ENCODE data around the gene HID1. TPM values are rescaled to one million over a fixed set of nuclear protein-coding genes. Genes with fewer than 3 reads are reported as not detected.

Gene HID1
- total RNA-seq, 3 donors from 2014 or later (not counting 1 experiment from before 2014, with no cell fraction given), result 0.66 to 9.5 (median 2.8) TPM

- Histone ChIP-seq H3K9me3 (ENCODE audit: control insufficient read depth, insufficient read depth, low read length) (no peaks in the 10 kb centered on the region), H3K27ac (ENCODE audit: low read length) (no peak overlapping the region), H3K4me3 (ENCODE audit: low read length) (no peak overlapping the region), H3K36me3 (ENCODE audit: control insufficient read depth, insufficient read depth, low read length) (no peaks in the 10 kb centered on the region), H3K4me1 (ENCODE audit: control insufficient read depth, insufficient read depth, low read length) (peaks cover 8% of the 10 kb centered on the region), H3K27me3 (ENCODE audit: control insufficient read depth, insufficient read depth, low read length) (no peaks in the 10 kb centered on the region)
- Mint-ChIP-seq H3K27ac (no peak overlapping the region), H3K36me3 (no peaks in the 10 kb centered on the region), H3K27me3 (ENCODE audit: low read depth in 2 of 2) (peaks cover 6 to 7% of the 10 kb centered on the region in 2 donors), H3K4me1 (peaks cover 0 to 4% of the 10 kb centered on the region in 2 donors), H3K9me3 (no peaks in the 10 kb centered on the region), H3K4me3 (no peak overlapping the region)
- no peak for DNase-seq
- WGBS (ENCODE audit: insufficient coverage), result 82% methylated on average over 18 of the region's 18 CpGs
- TF ChIP-seq, protein P1, sequence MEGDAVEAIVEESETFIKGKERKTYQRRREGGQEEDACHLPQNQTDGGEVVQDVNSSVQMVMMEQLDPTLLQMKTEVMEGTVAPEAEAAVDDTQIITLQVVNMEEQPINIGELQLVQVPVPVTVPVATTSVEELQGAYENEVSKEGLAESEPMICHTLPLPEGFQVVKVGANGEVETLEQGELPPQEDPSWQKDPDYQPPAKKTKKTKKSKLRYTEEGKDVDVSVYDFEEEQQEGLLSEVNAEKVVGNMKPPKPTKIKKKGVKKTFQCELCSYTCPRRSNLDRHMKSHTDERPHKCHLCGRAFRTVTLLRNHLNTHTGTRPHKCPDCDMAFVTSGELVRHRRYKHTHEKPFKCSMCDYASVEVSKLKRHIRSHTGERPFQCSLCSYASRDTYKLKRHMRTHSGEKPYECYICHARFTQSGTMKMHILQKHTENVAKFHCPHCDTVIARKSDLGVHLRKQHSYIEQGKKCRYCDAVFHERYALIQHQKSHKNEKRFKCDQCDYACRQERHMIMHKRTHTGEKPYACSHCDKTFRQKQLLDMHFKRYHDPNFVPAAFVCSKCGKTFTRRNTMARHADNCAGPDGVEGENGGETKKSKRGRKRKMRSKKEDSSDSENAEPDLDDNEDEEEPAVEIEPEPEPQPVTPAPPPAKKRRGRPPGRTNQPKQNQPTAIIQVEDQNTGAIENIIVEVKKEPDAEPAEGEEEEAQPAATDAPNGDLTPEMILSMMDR (IDR thresholded peaks at IDR 0.05), result no peak
- no peak for ATAC-seq
- intact Hi-C loops (cut with micrococcal nuclease), result no loop called here
Observed at GRCh38 chr17:74962622-74963394, 9.8 kb downstream of the HID1 start.

- no peak overlapping the region for H3K27ac Mint-ChIP-seq
- 49% methylated on average over 23 of the region's 23 CpGs for WGBS (ENCODE audit: insufficient coverage)
- ATAC-seq (peak; percentile 75 to 80 (median 76)), DNase-seq (peak; percentile 76 to 92)
- TF ChIP-seq, protein P1 (IDR thresholded peaks at IDR 0.05), result peak; percentile 89
- no peaks in the 10 kb centered on the region for H3K36me3 Mint-ChIP-seq
- Histone ChIP-seq H3K36me3 (ENCODE audit: control insufficient read depth, insufficient read depth, low read length) (no peaks in the 10 kb centered on the region), H3K27me3 (ENCODE audit: control insufficient read depth, insufficient read depth, low read length) (no peaks in the 10 kb centered on the region), H3K4me3 (ENCODE audit: low read length) (no peak overlapping the region), H3K9me3 (ENCODE audit: control insufficient read depth, insufficient read depth, low read length) (no peaks in the 10 kb centered on the region), H3K4me1 (ENCODE audit: control insufficient read depth, insufficient read depth, low read length) (peaks cover 8% of the 10 kb centered on the region), H3K27ac (ENCODE audit: low read length) (no peak overlapping the region)
- H3K9me3 Mint-ChIP-seq, result no peaks in the 10 kb centered on the region
- peaks cover 0 to 4% of the 10 kb centered on the region in 2 donors for H3K4me1 Mint-ChIP-seq
- intact Hi-C loops (cut with micrococcal nuclease), result loop anchor here (1.0 to 2.0 kb wide), 3 partner anchors 51 to 450 kb away; partner anchors contain the start of gene MRPL58
- H3K27me3 Mint-ChIP-seq (ENCODE audit: low read depth in 2 of 2), result peaks cover 6 to 7% of the 10 kb centered on the region in 2 donors
- no peak overlapping the region for H3K4me3 Mint-ChIP-seq
Observed at GRCh38 chr17:74961657-74962350, 10.8 kb downstream of the HID1 start.

- peak in 1 of 2 donors; percentile 66 for DNase-seq
- WGBS (ENCODE audit: insufficient coverage), result 32% methylated on average over 19 of the region's 19 CpGs
- TF ChIP-seq, protein P1 (IDR thresholded peaks at IDR 0.05), result no peak
- Mint-ChIP-seq H3K4me1 (peaks cover 0 to 4% of the 10 kb centered on the region in 2 donors), H3K27me3 (ENCODE audit: low read depth in 2 of 2) (peaks cover 6 to 7% of the 10 kb centered on the region in 2 donors), H3K4me3 (no peak overlapping the region), H3K27ac (no peak overlapping the region), H3K9me3 (no peaks in the 10 kb centered on the region), H3K36me3 (no peaks in the 10 kb centered on the region)
- ATAC-seq, result peak in 2 of 3 donors; percentile 14 to 27
- Histone ChIP-seq H3K27ac (ENCODE audit: low read length) (no peak overlapping the region), H3K4me1 (ENCODE audit: control insufficient read depth, insufficient read depth, low read length) (peaks cover 8% of the 10 kb centered on the region), H3K27me3 (ENCODE audit: control insufficient read depth, insufficient read depth, low read length) (no peaks in the 10 kb centered on the region), H3K4me3 (ENCODE audit: low read length) (no peak overlapping the region), H3K9me3 (ENCODE audit: control insufficient read depth, insufficient read depth, low read length) (no peaks in the 10 kb centered on the region), H3K36me3 (ENCODE audit: control insufficient read depth, insufficient read depth, low read length) (no peaks in the 10 kb centered on the region)
- intact Hi-C loops (cut with micrococcal nuclease), result loop anchor here (1.0 to 2.0 kb wide), 4 partner anchors 52 to 452 kb away; partner anchors contain the start of gene MRPL58
Observed at GRCh38 chr17:74960570-74961342, 11.8 kb downstream of the HID1 start.
